NCI-H146 treated with DMSO at 0.1 percent for 48 hours (cell line): ENCODE measurements around the gene THADA.
"Not testable (repeated sequence)": the region's sequence is repeated elsewhere in the genome, so short reads cannot be mapped to it uniquely, and the experiment has no call there.

Experiments
- DNase-seq: peaks from one replicate; lab custom pipeline; 2025; ENCODE audit not compliant: unreplicated experiment; lab: John Stamatoyannopoulos, UW

Gene THADA

DNA sequence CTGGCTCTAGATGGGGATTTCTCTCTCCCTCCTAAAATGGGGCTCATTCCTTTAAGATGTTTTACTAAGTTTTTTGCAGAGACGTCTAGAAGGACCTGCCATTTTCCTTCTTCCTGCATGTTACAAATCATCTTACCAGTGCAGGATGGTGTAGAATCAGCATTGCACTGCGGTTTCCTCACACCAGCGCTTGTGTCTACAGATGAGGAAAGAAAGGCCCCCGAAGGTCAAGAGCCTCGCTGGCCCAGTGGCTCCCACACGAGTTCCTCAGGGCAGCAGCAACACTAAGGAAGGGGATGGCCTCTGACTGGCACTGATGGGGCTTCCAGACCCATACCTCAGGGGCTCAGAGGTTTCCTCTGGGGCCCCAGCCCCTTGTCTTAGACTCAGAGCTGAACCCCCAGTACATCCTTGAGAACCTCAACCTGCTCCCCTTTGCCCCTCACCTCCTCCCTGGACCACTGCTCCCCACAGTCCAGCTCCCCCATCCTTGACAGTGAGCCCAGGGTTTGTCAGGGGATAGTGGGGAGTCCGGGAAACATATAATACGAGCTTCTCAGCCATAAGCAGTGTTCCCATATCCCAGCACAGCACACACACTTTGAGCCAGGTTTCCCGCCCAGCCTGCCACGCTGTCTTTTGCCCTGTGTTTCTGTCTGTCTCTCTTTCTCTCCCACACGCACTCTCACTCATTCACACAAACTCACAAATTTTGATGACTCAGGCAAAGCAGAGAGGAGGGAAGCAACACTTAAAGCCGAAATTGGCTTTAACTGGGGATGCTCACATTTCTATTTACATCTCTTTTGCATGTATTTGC, 398.9 kb downstream of the THADA start:
- DNase-seq = no peak

- no peak for DNase-seq
Measured at GRCh38 chr2:43194121-43194869, 401.5 kb downstream of the THADA start.

DNA sequence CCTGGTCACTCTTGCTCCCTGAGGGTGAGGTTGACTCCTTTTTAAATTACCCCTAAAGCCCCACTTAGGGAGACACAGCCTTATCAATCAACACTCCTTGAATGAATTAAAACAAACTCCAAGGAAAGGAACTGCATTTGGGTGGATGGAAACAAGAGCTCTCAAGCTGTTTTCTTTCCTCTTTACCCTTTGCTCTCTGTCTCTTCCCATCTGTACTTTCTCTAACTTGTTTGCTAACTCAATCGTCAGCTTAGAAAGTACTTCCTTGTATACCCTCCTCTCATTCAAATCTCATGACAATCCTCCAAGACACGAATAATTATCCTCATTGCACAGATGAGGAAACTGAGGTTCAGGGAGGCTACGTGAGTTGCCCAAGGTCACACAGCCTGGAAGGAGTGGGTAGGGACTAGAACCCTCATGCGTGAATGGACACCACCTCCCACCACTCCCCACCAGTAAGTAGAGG, 402.2 kb downstream of the THADA start:
- no peak for DNase-seq

DNA sequence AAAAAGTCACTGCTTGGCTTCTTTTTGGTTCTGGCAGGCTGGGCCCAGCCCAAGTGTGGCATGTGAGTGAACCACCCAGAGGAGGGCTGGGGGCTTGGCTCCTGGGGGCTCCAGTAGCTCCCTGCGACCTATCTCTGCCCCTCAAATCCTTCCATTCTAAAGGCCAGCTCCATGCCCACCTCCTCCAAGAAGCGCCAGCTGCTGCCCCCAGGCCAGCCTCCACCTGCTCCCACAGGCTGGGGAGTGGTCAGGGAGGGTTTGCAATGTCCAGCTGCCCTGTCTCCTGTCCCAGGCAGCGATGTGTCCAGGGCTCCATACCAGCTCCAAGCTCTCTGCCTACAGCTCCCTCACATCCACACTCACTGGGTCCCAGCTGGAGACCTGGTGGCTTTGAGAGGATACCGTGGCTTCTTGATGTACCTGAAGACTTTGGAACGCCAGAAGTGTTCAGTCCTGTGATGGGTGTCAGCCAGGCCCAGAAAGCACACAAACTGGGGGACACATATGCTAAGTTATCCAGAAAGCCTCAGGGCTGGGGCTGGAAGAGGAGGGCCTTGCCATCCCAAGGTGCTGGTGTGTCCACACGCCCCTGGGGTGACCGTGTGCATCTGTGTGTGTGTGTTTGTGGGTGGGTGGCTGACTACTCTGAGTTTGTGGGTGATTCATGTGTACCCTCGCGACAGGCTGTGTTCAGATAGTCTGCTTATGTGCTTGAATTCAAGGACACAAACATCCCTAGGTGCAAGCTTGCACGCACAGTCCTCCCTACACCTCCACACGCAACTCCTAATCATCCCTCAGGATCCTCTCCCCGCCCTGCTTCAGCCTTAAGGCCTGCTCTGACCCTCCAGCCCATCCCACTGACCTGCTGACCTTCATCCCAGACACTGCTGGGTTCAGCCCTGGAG, 402.8 kb downstream of the THADA start:
- DNase-seq = no peak

- DNase-seq = no peak
Measured at GRCh38 chr2:43191947-43192516, 403.8 kb downstream of the THADA start.

DNA sequence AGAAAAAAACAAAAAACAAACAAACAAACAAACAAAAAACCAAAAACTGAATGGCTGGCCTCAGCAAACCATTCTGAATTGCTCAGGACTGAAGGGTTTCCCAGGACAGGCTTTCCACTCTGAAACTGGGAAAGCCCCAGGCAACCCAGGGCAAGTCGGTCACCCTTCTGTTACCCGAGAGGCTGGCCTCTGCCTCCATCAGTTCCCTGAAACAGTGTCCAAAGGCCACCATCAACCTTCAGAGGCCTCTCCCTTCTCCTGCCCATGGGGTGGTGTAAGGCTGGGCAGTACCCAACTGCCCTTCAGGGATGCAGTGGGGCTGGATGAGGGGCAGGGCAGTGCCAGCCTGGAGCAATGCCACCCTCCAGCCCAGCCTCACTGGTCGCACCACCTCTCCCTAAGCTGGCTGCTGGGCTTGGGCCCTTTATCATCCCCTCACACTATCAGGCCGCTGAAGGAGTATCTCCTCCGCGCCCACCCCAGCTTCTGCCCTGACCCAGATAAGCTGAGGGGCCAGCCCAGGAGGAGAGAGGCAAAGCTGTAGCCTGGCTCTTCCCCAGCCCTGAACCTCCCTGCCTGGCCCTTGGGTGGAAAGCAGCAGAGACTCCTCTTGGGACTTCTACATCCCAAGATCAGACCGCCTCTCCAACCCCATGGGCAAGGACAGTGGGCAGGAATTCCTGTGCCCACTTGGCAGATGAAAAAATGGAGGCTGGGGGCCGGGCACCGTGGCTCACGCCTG, 405.4 kb downstream of the THADA start:
- no peak for DNase-seq

DNA sequence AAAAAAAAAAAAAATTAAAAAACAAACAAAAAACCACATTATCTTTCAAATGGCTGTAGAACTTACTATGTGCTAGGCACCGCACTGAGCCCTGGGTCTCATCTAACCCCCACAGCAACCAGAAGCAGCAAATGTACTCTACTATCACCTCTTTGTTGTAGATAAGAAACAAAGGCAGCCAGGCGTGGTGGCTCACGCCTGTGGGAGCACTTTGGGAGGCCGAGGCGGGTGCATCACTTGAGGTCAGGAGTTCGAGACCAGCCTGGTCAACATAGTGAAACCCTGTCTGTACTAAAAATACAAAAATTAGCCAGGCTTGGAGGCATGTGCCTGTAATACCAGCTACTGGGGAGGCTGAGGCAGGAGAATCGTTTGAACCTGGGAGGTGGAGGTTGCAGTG, 406.0 kb downstream of the THADA start:
- not testable (repeated sequence) for DNase-seq

GRCh38 chr2:43188561-43189386, 407.1 kb downstream of the THADA start:
- no peak for DNase-seq

DNA sequence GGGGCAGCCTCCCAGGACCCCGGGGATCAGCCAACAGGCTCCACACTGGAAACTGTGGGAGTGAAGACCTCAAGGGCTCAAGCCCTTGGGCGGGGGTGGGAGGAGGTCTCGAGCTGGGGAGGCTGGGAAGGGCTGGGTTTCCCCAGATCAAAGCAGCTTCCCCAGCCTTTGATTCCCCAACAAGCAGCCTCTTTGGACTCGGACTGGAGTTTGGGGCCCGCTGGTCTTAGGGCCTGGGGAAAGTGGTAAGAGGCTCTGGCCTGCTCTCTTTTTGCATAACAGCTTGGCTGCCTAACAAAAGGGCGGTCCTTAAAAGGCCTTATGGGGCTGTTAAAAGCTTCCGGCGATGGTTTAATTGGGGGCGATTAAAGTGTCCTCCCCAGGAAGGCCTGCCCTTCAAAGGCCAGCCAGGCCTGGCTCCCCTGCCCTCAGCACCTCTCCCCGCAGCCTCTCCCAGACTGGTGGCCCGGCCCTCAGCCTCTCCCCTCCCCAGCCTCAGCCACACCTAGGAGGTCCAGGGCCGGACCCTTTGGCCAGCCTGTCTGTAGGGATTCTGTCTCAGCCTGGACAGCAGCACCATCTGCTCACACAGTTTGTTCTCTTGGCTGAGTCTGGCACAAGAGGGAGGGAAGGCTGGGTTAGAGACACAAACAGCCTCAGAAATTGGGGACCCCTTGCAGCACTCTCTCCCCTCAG, 409.0 kb downstream of the THADA start:
- DNase-seq = no peak

GRCh38 chr2:43186321-43186678, 409.5 kb downstream of the THADA start:
- DNase-seq = no peak

- DNase-seq = no peak
Measured at GRCh38 chr2:43185146-43185545, 410.7 kb downstream of the THADA start.

GRCh38 chr2:43184339-43184895, 411.4 kb downstream of the THADA start:
- no peak for DNase-seq

- no peak for DNase-seq
Measured at GRCh38 chr2:43183743-43184142, 412.1 kb downstream of the THADA start.

DNA sequence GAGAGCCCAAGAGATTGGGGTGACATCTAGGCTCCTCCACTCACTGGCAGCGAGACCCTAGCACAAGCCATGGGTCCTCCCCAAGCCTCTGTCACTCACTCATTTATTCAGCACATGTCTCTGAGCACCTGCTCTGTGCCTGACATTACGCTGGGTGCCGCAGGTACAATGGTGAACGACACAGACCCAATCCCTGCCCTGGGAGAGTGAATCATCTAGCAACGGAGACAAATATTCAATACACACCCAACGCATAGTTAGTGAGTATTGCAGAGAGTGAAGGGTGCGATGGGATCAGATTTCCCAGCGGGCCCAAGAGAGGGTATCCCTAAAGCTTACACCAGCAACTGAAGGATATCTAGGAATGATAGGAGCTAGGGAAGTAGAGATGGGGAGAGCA, 414.9 kb downstream of the THADA start:
- no peak for DNase-seq
